Hepatocyte (in vitro differentiated cells): ENCODE results near the gene PCNT.

Experiments
- EZH2 ChIP-seq: fragments of 200-600 bp; sonication (generic); IDR thresholded peaks from 2 replicates; pipeline ENCODE4 v1.6.1; 2016; ENCODE audit warnings: antibody characterized with exemption, mild to moderate bottlenecking, borderline replicate concordance
- TF ChIP-seq, protein P1 (sequence below): fragments of 200-600 bp; sonication (generic); IDR thresholded peaks from 2 replicates; pipeline ENCODE4 v1.5.1; 2016; ENCODE audit warnings: antibody characterized with exemption, mild to moderate bottlenecking; ENCODE audit not compliant: poor library complexity

DNA sequence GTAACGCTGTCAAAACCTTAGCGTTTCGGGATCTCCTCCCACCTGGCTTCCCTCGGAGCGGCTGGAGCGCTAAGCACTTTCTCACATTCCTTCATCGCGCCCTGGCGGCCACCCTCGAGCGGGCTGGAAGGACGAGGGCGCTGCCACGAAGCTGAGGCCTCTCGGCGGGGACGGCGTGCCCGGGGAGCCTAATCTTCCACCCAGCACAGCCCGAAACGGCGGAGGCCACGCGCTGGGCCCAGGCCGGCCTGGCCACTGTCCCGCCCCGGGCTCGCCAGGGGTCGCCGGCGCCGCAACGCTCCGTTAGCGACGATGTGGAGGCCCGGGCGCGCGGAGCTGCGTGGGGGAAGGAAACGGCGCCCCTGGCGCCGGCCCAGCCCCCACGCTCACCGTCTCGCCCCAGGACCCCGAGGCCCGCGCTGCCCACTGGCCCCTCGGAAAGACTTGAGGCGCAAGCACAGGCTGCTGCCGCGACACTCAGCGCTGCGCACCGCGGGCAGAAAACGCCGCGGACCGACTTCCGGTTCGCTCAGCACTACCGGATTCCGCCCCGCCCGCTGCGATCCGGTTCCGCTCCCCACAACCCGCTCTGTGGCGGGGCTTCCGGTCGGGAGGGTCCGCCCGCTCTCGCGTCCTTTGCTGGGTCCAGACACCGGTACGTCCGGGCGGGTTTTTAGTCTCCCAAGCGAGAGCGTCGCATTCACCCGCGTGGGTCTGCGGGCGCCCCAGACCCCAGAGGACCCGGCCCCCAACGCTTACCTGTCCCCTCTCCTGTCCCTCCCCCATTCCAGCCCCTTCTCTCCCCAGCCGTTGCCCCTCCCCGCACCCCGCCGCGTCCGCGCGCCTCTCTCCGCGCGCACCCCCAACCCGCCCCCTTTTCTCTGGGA is 38.0 kb upstream of the PCNT start, which contains the start of gene YBEY:
- TF ChIP-seq EZH2: no peak
- TF ChIP-seq, protein P1, sequence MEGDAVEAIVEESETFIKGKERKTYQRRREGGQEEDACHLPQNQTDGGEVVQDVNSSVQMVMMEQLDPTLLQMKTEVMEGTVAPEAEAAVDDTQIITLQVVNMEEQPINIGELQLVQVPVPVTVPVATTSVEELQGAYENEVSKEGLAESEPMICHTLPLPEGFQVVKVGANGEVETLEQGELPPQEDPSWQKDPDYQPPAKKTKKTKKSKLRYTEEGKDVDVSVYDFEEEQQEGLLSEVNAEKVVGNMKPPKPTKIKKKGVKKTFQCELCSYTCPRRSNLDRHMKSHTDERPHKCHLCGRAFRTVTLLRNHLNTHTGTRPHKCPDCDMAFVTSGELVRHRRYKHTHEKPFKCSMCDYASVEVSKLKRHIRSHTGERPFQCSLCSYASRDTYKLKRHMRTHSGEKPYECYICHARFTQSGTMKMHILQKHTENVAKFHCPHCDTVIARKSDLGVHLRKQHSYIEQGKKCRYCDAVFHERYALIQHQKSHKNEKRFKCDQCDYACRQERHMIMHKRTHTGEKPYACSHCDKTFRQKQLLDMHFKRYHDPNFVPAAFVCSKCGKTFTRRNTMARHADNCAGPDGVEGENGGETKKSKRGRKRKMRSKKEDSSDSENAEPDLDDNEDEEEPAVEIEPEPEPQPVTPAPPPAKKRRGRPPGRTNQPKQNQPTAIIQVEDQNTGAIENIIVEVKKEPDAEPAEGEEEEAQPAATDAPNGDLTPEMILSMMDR: peak; percentile 41
